HTERT RPE-1 (cell line): ENCODE data around the gene PBX1.

Experiments
- in situ Hi-C: fragments of 300-500 bp; cut with MboI; formaldehyde crosslinking; loops from 4 replicates; pipeline ENCODE4 v1.14.3; 2020; ENCODE audit warnings: low sequenced_read_pairs

The PBX1 gene

DNA sequence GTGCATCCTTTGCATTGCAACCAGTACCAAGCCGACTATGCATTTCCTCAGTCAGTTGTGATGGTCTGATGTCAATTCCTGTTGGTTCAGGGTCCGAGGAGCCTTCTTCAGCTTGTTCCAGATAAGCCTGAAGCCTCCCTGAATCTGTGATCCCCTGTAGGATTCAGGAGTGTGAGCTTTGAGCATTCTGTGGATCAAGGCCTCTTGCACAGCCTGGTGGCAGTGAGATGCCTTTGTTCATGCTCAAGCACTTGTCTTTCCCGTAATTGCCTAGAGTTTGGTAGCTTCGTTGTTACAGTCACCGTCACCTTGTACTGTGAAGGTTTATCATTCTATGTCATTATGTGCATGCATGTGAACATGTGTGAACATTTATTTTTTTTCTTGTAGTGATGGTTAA lies 103.5 kb downstream of the PBX1 start:
- in situ Hi-C loops = no loop called here

DNA sequence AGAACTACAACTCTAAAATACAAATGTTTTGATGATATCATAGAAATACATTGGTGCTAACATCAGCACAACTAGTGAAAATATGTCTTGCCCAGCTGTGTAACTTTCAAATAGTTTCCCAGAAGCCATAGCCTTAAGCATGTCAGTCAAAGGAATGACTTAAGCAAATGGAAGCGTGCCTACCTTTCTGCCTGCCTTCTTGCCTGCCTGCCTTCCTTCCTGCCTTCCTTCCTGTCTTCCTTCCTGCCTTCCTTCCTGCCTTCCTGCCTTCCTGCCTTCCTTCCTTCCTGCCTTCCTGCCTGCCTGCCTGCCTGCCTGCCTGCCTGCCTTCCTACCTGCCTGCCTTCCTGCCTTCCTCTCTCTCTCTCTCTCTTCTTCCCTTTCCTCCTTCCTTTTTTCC lies 104.0 kb downstream of the PBX1 start:
- in situ Hi-C loops = no loop called here

DNA sequence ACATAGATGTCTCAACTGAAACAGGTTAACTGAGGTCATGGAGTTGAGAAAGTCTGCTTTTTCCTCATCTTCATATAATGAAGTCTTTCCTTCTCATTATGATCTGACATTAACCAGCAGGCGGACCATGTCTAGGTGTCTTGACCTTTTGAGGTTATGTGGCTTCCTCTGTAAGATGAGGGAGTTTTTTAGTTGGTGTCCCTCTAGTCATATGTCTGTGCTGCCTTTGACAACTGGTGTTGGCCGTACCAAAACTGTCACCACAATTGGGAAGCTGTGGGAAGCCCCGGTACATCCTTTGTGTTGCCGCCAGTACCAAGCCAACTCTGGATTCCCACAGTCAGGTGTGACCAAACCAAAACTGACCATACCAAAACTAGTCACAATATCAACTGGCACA lies 105.1 kb downstream of the PBX1 start:
- in situ Hi-C loops = no loop called here

DNA sequence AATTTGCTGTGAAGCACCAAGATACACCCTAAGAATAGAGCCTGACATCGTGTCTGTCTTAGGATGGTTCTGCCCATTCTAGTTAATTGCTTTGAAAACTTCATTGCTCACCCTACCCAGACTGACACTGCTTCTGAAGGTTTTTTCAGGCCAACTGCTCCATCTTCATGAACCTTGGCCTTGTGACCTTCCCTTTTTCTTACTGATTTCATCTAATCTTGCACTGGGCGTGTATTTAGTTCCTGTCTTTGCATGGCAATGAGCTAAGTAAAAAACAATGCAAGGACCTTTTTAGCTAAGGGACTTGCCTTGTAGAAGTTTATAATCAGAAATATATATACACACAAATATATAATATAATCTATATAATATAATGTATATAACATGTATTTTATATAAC lies 108.0 kb downstream of the PBX1 start:
- in situ Hi-C loops = no loop called here

DNA sequence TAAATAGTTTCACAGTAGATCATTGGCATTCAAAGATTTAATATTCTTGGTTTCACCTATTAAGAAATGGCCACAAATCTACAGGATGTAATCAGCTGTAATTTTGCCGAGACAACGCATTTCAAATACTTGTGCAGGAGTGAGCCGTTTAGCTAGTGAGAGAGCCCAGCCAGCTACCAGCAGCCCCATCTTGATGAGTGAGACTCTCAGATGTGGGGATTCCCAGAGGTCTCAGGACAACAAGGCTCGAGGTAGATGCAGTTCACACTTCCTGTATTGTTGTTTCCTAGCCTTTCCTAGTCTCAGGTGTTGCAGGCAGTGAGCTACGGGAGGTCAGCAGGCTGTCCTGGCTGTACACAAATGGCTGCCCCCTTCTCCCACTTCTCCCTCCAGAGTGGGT lies 108.6 kb downstream of the PBX1 start:
- in situ Hi-C loops = no loop called here

DNA sequence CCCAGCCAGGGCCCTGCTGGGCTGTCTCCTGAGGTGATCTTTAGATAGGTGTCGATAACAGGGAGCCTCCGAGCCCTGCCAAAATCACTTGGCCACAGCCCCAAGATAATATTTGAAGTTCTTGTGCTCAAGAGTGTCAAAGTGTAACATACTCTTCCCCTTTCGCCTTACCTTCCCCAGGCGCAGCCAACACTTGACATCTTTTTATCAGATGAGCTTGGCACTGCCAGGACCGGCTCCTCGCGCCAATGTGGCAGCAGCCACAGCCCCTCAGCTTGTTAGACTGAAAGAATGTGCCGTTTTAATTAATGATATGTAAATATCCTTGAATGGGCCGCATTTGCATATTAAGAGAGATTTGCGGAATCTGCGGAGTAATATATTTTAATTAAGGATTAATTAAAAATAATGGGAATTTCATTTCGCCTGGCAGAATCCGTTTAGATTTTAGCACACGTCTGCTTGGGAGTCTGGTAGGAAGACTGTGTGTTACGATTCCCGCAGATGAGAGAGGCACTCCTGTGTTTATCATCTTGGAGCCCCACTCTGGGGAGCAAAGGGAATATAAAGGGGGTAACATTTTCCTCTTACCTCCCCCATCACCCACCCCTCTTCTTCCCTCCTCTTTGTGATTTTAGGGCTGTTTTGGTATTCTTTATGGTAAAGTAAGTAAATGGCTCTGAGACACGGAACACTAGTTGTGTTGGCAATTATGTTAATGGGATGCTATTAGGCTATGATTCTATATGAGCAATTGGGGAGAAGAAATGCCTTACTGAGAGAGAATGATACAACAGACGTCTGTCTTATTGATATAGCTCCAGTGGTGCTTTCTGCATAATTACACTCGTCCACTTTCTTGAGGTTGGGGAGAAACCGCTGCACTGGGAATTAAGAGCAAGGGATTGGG lies 109.8 kb downstream of the PBX1 start:
- in situ Hi-C loops = no loop called here

DNA sequence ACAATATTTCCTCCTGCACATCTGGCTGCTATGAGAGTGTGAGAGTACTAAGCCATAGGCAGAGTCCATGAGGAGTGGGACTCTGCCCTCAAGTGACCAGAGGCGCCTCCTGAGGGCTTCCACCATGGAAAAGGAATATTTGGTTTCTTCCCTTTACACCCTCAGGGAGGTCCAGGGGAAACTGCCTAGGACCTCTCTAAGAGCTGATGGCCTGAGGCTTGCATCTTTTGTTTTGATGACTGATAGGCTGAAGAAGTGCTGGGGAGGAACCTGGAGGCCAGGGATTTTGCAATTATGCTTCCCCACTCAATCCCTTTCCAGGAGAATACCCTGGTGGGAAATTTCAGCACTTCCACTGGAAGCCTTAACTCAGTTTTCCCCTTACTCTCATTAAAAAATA lies 111.0 kb downstream of the PBX1 start:
- in situ Hi-C loops = no loop called here

DNA sequence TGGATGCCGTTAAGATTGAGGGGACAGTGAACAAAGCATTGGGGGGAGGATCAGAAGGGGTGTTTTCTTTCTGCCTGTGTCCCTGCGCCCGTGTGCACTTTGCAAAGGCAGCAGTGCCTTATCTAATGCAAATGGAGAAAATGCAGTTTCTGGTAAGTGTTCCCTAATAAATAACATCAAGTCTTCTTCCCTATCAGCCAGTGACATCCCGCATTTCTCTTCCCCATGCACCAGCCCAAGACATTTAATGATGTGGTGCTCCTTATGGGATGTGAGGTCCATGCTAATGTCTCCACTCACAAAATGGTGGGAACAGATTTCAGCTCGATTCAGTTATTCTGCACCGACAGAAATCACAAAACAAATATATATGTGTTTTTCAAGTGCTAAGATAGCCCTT lies 111.8 kb downstream of the PBX1 start:
- in situ Hi-C loops = no loop called here

DNA sequence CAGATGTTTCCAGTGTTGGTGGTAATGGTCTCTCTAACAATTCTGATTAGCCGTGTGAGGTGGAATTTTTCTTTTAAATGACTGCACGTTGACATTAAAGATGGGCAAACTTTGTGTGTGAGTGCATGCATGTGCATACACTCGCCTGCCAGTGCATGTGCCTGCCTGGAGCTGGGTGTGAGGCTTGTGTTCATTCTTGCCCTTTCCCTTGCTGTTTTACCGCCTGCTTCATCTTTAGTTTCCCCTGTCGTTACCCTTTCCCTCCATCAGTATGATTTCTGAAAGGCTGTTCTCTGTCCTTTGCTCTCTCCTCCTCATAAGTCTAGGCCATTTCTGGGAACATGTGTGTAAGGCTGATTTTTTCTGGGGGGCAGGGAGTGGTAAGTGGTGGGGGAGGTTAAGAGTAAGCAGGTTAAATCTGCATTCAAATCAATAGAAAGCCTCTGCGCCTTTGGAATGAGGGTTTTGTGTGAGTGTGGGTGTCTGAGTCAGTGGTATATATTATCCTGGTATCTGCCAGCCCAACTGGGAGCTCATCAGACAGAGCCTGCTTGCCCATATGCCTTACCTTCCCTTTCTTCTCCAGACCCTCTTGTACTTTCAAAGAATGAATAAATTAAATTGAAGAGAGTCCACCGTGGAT lies 112.5 kb downstream of the PBX1 start:
- in situ Hi-C loops = no loop called here

DNA sequence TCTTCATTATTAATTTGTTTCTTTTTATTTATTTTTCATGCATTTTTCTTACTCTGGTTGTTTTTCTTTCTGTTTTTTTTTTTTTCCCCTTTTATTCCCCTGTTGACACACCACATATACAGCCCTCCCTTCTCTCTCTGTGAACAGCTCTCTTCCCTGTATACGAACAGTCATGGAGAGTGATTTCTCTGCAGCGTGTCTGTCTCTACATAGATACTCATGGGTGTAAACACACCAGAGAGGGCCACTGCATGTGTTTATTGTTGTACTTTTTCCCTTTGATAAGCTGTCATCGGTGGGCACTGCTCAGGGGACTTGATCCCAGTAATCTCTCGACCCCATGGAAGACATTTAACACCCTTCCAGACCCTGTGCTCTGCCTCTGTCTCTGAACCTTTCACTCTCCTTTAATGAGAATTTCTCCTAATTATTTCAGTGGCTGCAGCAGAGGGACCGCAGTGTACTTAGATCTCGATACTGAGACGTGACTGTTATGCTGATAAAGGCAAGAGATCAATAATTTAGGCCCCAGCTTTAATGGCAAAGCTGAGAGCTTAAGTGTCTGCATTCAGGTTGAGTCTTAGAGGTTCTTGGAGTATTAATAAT lies 113.1 kb downstream of the PBX1 start:
- in situ Hi-C loops = no loop called here

DNA sequence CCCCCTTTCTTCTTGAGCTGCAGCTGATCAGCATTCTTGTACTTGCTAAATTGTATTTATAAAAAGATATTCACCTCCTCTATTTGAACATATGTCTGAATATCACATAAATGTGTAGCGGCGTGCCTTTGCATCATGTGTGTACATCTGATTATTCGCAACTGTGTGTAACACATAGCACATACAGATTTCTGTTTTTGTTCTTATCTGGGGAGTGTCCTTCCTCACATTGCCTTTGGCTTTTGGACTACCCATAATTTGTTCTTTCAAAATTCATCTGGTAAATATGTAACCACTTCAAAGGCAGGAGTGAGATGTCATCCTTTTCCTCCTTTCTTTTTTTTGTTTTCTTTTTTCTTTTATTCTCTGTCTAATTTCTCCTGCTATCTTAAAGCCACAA lies 113.6 kb downstream of the PBX1 start:
- in situ Hi-C loops = no loop called here

DNA sequence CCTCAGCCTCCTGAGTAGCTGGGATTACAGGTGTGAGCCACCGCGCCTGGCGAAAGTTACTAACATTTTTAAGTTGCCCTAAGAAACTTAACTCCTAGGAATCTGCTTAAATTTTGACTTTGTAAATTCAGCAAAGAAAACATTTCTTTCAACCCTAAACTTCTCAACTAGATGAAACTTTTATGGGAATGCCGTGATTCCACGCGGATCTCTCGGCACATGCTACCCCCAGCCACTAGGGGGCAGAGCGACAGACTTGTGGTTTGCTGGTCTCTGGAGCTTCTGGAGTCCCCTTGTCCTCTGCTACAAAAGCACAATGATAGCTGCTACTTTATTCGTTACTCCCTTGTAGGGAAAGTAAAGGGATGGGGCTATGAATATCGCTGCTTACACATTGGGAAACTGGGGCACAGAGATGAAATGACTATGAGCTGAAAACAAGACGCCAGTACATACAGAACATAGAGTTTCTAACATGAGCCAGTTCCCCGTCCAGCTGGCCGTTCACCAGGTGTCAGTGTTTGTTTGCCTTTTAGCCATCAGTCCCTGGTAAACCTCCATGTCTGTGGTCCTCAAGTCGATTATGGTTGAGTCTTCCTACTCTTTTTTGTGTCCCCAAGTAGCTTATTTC lies 114.7 kb downstream of the PBX1 start:
- in situ Hi-C loops = no loop called here

DNA sequence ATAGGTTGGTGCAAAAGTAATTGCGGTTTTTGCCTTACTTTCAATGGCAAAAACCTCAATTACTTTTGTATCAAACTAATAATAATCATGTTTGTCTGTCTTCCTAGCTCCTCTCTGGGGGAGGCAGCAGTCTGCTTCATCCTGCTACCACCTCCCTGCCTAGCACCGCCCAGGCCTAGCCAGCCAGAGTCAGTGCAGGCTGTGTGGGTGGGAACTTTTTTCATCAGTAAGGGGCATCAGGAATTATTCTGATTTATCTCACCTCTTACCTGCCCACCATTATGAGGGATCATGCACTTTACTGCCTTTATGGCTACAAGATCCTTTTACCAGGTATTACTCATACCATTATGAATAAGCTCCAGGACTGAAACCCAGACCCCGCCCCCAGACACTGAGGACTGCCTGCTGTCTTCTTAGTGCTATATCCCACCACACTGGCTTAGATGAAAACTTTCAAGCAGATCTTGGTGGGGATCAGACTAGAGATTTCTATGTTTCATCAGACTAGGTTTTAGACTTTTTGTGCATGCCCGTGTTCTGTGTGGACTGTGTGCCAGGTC lies 116.4 kb downstream of the PBX1 start:
- in situ Hi-C loops = no loop called here

DNA sequence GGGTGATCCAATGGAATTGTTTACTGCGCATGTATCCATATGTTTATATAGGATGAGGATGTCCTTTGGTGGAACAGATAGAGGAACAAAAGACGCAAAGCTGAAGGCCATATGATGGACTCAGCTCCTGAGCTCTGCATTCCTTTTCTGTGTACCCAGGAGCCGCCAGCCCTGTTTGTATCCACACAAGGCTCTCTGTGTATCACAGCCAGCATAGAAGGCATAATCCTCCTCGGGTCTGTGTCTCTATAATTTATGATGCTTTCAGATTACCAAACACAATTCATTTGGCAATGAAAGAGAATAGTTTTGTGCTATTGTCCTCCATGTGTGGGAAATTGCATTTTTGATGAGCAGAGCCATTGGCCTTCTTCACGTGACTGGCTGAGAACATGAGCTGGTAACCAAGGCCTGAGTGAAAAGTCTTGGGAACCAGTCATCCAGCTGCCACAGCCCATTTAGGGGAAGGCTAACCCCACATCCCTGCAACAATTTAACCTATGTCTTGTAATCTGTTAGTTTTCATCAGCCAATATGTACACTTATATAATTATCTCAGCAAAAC lies 119.2 kb downstream of the PBX1 start:
- in situ Hi-C loops = no loop called here

DNA sequence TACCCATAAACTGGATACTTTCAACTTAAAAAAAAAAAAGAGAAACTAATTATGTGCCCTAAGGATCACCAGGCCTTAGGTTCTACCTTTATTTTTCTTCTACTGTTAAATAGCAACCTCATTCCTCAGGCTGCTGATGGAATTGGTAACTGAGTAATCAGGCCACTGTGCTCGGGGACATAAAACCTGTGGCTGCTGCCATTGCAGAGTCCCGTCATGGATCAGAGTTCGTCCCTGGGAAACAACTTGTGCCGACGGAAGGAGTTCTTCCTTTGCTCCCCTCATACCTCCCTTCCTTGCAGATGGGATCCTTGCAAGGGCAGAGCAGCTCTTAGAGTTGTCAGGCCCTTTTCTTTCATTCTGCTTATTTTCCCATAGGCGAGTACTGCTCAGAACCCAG lies 123.6 kb downstream of the PBX1 start:
- in situ Hi-C loops = no loop called here

DNA sequence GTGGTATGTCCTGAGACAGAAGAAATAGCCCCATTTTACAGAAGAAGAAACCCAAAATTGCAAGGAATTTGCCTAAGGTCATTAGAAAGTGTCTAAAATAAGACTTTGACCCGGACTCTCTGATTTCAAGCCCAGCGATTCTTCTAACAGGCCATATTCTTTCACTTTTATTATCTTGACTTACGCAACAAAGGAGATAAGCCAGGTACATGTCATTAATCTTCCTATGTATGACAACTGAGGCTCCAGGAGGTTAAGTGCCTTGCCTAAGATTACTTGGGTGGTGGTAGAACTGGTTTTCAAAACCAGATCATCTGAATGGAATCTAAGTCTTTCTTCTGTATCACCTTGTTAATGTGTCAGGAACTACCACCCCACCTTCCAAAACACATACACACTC lies 124.3 kb downstream of the PBX1 start:
- in situ Hi-C loops = no loop called here

DNA sequence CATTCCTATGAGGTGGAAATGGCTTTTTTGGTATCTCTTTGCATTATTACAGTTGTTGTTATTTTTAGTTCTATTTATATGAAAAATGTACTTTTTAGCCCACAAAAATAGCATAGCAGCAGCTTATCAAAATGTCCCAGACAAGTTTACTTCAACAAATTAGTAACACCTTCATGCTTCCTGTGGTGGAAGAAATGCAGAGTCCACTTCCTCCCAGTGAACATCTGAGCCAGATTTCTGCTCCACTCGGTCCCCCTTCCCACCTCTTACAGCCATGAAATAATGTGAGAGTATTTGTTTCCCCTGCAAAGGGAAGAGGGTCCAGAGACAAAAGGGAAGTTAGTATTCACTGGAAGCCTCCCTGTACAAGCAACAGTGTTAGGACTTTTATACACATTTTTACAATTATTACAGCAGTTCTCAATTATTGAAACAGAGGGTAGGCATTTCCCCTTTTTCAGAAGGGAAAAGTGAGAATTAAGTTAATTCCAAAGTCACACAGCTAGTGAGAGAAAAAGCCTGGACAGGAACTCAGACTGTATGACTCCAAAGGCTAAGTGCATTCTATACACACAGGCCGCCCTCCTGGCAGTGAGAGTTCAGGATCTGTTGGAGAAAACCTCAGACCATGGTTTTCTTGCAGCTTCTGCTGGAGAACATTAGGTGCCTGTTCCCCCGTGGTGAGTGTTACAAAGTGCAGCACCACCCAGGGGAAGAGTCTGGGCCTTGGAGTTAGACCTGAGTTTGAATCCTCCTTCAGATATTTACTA lies 126.5 kb downstream of the PBX1 start:
- in situ Hi-C loops = no loop called here

DNA sequence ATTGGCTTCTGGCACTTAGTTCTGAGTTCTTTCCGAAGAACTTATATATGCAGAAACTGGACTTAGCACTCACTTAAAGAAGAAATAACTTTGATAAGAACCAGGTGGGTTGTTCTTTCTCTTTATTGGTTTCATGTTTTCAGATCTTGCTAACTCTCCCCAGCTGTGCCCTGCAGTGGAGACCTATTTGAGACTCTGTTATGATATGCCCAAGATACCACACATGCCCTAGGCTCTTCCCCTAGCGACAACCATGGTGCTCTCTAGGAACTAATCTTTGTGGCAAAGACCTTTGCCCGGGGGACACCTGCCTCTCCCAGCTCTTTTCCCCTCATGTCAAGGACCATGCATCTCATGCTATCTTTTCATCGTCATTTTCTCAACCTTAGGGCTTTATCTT lies 128.8 kb downstream of the PBX1 start:
- in situ Hi-C loops = no loop called here

DNA sequence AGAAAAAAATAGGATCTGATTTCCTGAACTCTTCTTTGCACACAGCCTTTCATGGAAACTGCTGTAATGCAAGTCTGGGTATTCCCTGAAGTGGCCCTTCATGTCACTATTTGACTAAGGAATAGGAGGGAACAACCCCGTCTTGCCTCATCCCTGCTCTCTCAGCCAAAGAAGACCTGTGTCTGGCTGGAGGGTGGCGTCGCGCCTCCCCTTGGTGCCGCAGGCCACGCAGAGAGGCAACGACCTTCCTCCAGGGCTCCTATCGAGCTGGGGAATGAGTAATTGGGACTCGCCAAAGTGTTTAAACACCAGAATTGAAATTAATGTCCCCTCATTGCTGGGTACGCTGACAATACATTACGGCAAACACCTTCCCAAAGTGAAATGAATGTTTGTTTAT lies 129.8 kb downstream of the PBX1 start:
- in situ Hi-C loops = no loop called here
